ENCODE measurements around the gene AHDC1. TPM values are rescaled to one million over a fixed set of nuclear protein-coding genes. Genes with fewer than 3 reads are reported as not detected.
A peak's percentile ranks its signal among the peaks of the same experiment; 100 is the strongest.

AHDC1 gene
- total and polyA plus RNA-seq, 9 of the 15 experiments (the other 6 are each of a cell fraction or from before 2014, with no cell fraction given), result 0.21 to 36.4 (median 4.7) TPM

DNA sequence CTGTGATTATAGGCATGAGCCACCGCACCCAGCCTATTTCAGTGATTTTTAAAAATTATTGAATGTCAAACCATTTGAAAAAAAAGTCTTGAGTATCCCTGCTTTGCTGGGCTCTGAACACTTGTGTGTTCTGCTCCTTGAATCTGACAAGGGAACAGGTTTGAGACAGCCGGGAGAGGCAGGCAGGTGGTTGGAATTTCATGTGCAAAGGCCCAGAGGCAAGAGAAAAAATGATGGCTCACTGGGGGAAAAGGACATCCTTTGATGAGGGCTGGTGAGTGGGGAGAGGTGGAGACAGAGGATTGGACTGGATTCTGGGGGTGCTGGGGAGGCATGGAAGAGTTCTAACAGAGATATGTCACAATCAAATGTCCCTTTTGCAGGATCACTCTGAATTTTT lies 100.9 kb downstream of the AHDC1 start:
- Histone ChIP-seq H3K79me2 (ENCODE audit: control insufficient read depth, insufficient read depth, low read length) (no peaks in the 10 kb centered on the region), H3K4me1 (replicated peaks in 1 of 2; ENCODE audit: control insufficient read depth in 2 of 2, insufficient read depth in 2 of 2, low read length in 2 of 2) (peaks cover 17 to 24% of the 10 kb centered on the region in 2 experiments; a peak in 4 of 5 replicates), H3K9me3 (replicated peaks; ENCODE audit: control insufficient read depth, insufficient read depth, low read depth, low read length) (no peaks in the 10 kb centered on the region), H3K27ac (ENCODE audit: extremely low read depth, low read depth, low read length) (no peak overlapping the region), H2AFZ (ENCODE audit: low read depth, low read length) (peak overlapping the region; percentile 0; the same call in 1 of the 2 replicates), H3K4me2 (ENCODE audit: insufficient read depth, low read length) (no peak overlapping the region), H3K4me3 (no peak overlapping the region), H3K27me3 (ENCODE audit: control insufficient read depth in 2 of 2, insufficient read depth in 2 of 2, low read length in 2 of 2) (no peaks in the 10 kb centered on the region), H3K9ac (ENCODE audit: insufficient read depth in 1 of 2, low read depth in 2 of 2, low read length in 2 of 2) (0 out of 4 replicates have a peak overlapping the region, but pooled peaks of 1 of the 2 experiments have one; percentile 47), H3K36me3 (ENCODE audit: control insufficient read depth, insufficient read depth, low read length) (no peaks in the 10 kb centered on the region), H3K9me1 (ENCODE audit: control insufficient read depth, insufficient read depth, low read length) (no peaks in the 10 kb centered on the region), H4K20me1 (replicated peaks; ENCODE audit: control insufficient read depth, insufficient read depth, low read length) (no peaks in the 10 kb centered on the region)
- in situ Hi-C loops (cut with MboI) (no loop called here), intact Hi-C loops (cut with micrococcal nuclease) (no loop called here)
- TF ChIP-seq MIER1 (IDR thresholded peaks at IDR 0.05; ENCODE audit: low read depth) (no peak), CEBPB (tag; IDR thresholded peaks at IDR 0.05) (0 out of 2 replicates have a peak, but pooled peaks have one; percentile 31), SIRT6 (IDR thresholded peaks at IDR 0.05; ENCODE audit: low read depth, low read length) (no peak), RBM25 (IDR thresholded peaks at IDR 0.05; ENCODE audit: low read depth, low read length, severe bottlenecking) (peak; percentile 23), SRSF9 (IDR thresholded peaks at IDR 0.05; ENCODE audit: borderline replicate concordance, low read depth, low read length) (no peak), ETV1 (tag; conservative IDR thresholded peaks at IDR 0.05; ENCODE audit: low read depth) (no peak), BCOR (IDR thresholded peaks at IDR 0.05) (0 out of 2 replicates have a peak, but pooled peaks have one; percentile 30), ZFPM2 (CRISPR knock-in tag; IDR thresholded peaks at IDR 0.05) (no peak)
- TF ChIP-seq, protein P1, sequence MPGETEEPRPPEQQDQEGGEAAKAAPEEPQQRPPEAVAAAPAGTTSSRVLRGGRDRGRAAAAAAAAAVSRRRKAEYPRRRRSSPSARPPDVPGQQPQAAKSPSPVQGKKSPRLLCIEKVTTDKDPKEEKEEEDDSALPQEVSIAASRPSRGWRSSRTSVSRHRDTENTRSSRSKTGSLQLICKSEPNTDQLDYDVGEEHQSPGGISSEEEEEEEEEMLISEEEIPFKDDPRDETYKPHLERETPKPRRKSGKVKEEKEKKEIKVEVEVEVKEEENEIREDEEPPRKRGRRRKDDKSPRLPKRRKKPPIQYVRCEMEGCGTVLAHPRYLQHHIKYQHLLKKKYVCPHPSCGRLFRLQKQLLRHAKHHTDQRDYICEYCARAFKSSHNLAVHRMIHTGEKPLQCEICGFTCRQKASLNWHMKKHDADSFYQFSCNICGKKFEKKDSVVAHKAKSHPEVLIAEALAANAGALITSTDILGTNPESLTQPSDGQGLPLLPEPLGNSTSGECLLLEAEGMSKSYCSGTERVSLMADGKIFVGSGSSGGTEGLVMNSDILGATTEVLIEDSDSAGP (CRISPR knock-in tag; IDR thresholded peaks at IDR 0.05), result no peak
- CTCF ChIA-PET (ENCODE audit: low intra/inter-chr PET ratio), result no interaction called here
- FAIRE-seq, result no peak
- POLR2A ChIA-PET, result interaction anchor here (0.5 to 0.8 kb wide), 2 partner anchors 10 to 1619 kb away, joined by 3 to 4 read pairs; no protein-coding TSS in a partner anchor
- no TSS peak for BruUV-seq (replicated peaks)
- ATAC-seq, result no peak
- DNase-seq (ENCODE audit: extremely low read depth in 1 of 4, low spot score in 3 of 4), result no peak
- 89% methylated on average over 2 of the region's 2 CpGs for WGBS (ENCODE audit: insufficient coverage, low coverage, missing lambda C conversion rate)

Measured in K562 (cell line).